Mammary epithelial cell (primary cell): ENCODE measurements around the gene TCF7L1.

Experiments
- EZH2 ChIP-seq: IDR thresholded peaks from 2 replicates; pipeline ENCODE4 v1.6.1; 2012; ENCODE audit warnings: low read length, inconsistent platforms, borderline replicate concordance
- TF ChIP-seq, protein P1 (sequence below), 2 donors: IDR thresholded peaks in 1 of 2; conservative IDR thresholded peaks in 1 of 2; 2 replicates each; pipeline ENCODE4 v1.5.1; 2011 to 2012; ENCODE audit warnings: inconsistent platforms in 2 of 2, low read length in 2 of 2, mild to moderate bottlenecking in 2 of 2, control low read depth in 1 of 2, low read depth in 1 of 2; ENCODE audit not compliant: insufficient read depth in 1 of 2; ENCODE audit errors: extremely low read depth in 1 of 2

GRCh38 chr2:85353876-85354285 is 220.7 kb downstream of the TCF7L1 start:
- TF ChIP-seq, protein P1, sequence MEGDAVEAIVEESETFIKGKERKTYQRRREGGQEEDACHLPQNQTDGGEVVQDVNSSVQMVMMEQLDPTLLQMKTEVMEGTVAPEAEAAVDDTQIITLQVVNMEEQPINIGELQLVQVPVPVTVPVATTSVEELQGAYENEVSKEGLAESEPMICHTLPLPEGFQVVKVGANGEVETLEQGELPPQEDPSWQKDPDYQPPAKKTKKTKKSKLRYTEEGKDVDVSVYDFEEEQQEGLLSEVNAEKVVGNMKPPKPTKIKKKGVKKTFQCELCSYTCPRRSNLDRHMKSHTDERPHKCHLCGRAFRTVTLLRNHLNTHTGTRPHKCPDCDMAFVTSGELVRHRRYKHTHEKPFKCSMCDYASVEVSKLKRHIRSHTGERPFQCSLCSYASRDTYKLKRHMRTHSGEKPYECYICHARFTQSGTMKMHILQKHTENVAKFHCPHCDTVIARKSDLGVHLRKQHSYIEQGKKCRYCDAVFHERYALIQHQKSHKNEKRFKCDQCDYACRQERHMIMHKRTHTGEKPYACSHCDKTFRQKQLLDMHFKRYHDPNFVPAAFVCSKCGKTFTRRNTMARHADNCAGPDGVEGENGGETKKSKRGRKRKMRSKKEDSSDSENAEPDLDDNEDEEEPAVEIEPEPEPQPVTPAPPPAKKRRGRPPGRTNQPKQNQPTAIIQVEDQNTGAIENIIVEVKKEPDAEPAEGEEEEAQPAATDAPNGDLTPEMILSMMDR (conservative IDR thresholded peaks at IDR 0.05 in 1 of 2, IDR thresholded peaks at IDR 0.05 in 1 of 2; ENCODE audit: extremely low read depth in 1 of 2, insufficient read depth in 1 of 2, low read depth in 1 of 2, low read length in 2 of 2) = no peak
- TF ChIP-seq EZH2 = no peak
